ENCODE measurements around the gene CAPN12. TPM values are rescaled to one million over a fixed set of nuclear protein-coding genes. Genes with fewer than 3 reads are reported as not detected.

Gene CAPN12
- polyA plus RNA-seq, 1 donor from 2014 or later: 31.6 TPM

- Mint-ChIP-seq H3K9me3 (no peaks in the 10 kb centered on the region), H3K4me3 (peak overlapping the region in 1 of 4 donors; percentile 47), H3K27ac (no peak overlapping the region), H3K36me3 (no peaks in the 10 kb centered on the region), H3K27me3 (no peaks in the 10 kb centered on the region), H3K4me1 (peaks cover 5 to 10% (median 7%) of the 10 kb centered on the region in 3 donors)
Measured at GRCh38 chr19:38726761-38727301, 17.4 kb downstream of the CAPN12 start.

DNA sequence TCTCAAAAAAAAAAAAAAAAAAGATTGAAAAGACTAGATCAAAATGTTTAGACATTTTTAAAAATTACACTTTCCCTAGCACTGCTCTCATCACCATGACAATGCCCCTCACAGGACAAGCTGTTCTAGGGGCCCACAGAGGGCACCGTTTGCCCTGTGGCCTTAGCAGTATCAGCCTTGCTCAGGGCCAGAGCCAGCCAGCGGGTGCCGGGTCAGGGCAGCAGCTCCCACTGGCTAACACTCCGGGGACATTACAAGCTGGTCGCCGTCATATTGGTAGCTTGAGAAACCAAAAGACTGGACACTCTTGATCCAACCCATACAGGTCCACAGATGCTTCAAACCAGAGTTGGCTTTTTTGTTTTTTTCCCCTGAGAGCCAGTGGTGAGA is 18.0 kb downstream of the CAPN12 start:
- Mint-ChIP-seq H3K27ac (peak overlapping the region in 1 of 3 donors; percentile 81), H3K4me3 (no peak overlapping the region), H3K36me3 (no peaks in the 10 kb centered on the region), H3K9me3 (no peaks in the 10 kb centered on the region), H3K27me3 (no peaks in the 10 kb centered on the region), H3K4me1 (peaks cover 5 to 7% (median 7%) of the 10 kb centered on the region in 3 donors)

- Mint-ChIP-seq H3K27me3 (no peaks in the 10 kb centered on the region), H3K4me3 (no peak overlapping the region), H3K27ac (peak overlapping the region in 1 of 3 donors; percentile 81), H3K9me3 (no peaks in the 10 kb centered on the region), H3K36me3 (no peaks in the 10 kb centered on the region), H3K4me1 (peaks cover 5 to 7% (median 7%) of the 10 kb centered on the region in 3 donors)
Measured at GRCh38 chr19:38725469-38726283, 18.6 kb downstream of the CAPN12 start.

DNA sequence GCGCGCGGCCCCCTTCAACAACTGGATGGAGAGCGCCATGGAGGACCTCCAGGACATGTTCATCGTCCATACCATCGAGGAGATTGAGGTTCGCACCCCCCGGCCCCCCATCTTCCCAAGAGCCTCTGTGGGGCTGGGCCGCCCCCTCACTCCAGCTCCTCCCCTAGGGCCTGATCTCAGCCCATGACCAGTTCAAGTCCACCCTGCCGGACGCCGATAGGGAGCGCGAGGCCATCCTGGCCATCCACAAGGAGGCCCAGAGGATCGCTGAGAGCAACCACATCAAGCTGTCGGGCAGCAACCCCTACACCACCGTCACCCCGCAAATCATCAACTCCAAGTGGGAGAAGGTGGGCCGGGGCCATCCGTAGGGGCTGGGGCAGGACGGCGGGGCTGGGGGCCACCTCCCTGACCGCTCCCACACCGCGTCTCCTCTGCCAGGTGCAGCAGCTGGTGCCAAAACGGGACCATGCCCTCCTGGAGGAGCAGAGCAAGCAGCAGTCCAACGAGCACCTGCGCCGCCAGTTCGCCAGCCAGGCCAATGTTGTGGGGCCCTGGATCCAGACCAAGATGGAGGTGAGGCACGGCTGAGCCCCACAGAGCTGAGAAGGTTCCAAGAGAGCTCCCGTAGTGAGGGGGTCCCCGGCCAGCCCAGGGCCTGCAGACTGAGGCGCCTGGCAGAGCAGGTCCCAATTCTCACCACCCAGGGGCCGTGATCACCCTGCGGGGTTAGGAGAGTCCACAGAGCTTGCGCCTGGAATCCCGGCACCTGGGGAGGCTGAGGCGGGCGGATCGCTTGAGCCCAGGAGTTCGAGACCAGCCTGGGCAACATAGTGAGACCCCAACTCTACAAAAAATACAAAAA is 20.1 kb downstream of the CAPN12 start:
- Mint-ChIP-seq H3K27me3 (no peaks in the 10 kb centered on the region), H3K4me3 (no peak overlapping the region), H3K27ac (no peak overlapping the region), H3K9me3 (no peaks in the 10 kb centered on the region), H3K4me1 (no peaks in the 10 kb centered on the region), H3K36me3 (no peaks in the 10 kb centered on the region)

GRCh38 chr19:38723606-38723965 is 20.7 kb downstream of the CAPN12 start:
- no peaks in the 10 kb centered on the region for H3K9me3 Mint-ChIP-seq
- no peaks in the 10 kb centered on the region for H3K27me3 Mint-ChIP-seq
- no peaks in the 10 kb centered on the region for H3K4me1 Mint-ChIP-seq
- no peak overlapping the region for H3K27ac Mint-ChIP-seq
- no peaks in the 10 kb centered on the region for H3K36me3 Mint-ChIP-seq
- no peak overlapping the region for H3K4me3 Mint-ChIP-seq

GRCh38 chr19:38722947-38723605 is 21.2 kb downstream of the CAPN12 start:
- H3K27me3 Mint-ChIP-seq: no peaks in the 10 kb centered on the region
- no peaks in the 10 kb centered on the region for H3K9me3 Mint-ChIP-seq
- H3K4me1 Mint-ChIP-seq: no peaks in the 10 kb centered on the region
- H3K36me3 Mint-ChIP-seq: no peaks in the 10 kb centered on the region
- no peak overlapping the region for H3K27ac Mint-ChIP-seq
- H3K4me3 Mint-ChIP-seq: no peak overlapping the region

DNA sequence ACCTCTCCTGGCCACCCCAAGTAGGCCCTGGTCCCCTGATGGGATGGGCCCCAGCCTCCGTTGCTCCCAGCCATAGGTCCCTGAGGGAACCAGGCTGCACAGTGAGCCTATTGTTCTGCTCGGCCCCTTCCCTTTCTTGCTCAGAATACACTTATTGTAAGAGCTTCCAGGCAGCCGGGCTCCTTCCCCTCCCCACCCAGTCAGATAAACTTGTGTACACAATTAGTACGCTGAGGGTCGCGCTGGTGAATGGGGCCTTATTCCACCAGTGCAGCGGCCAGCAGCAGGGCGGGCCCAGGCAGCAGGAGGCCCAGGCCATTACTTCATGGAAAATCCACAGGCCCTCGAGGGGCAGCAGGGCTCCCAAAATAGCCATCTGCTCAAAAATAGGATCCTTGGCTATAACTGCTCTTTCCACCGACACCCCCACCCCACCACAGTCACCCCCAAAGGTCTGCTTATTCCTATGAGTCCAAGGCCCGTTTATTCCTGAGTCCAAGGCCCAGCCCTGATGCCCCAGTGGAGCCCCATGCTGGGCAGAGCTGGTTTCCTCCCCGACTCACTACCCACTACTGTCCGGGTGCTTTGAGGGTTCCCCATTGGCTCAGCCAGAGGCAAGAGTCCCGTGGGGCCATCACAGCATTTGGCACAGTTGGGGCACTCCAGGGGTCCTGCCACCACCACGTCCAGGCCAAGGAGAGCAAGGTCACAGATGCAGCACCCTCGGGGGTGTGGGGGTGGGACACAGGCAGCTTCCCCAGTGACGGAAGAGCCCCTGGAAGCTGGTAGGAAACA is 22.1 kb downstream of the CAPN12 start:
- Mint-ChIP-seq H3K9me3 (no peaks in the 10 kb centered on the region), H3K4me1 (no peaks in the 10 kb centered on the region), H3K27me3 (no peaks in the 10 kb centered on the region), H3K4me3 (no peak overlapping the region), H3K36me3 (no peaks in the 10 kb centered on the region), H3K27ac (peak overlapping the region in 1 of 3 donors; percentile 86)

DNA sequence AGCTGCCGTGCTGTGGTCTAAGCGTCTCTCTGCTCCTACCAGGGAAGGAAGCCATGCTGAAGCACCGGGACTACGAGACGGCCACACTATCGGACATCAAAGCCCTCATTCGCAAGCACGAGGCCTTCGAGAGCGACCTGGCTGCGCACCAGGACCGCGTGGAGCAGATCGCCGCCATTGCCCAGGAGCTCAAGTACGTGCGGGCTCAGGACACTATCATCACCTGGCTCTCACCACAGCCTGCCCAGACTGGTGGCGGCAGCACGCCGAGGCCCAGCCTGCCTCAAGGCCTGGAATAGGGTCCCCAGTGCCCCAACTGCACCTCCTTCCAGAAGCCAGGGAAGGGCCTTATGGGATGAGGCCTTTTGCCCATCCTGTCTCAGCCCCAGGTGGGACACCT is 22.8 kb downstream of the CAPN12 start:
- no peaks in the 10 kb centered on the region for H3K36me3 Mint-ChIP-seq
- no peaks in the 10 kb centered on the region for H3K4me1 Mint-ChIP-seq
- H3K27ac Mint-ChIP-seq: no peak overlapping the region
- H3K27me3 Mint-ChIP-seq: no peaks in the 10 kb centered on the region
- H3K9me3 Mint-ChIP-seq: no peaks in the 10 kb centered on the region
- no peak overlapping the region for H3K4me3 Mint-ChIP-seq

- no peak overlapping the region for H3K27ac Mint-ChIP-seq
- H3K9me3 Mint-ChIP-seq: no peaks in the 10 kb centered on the region
- no peaks in the 10 kb centered on the region for H3K4me1 Mint-ChIP-seq
- H3K27me3 Mint-ChIP-seq: no peaks in the 10 kb centered on the region
- H3K4me3 Mint-ChIP-seq: no peak overlapping the region
- no peaks in the 10 kb centered on the region for H3K36me3 Mint-ChIP-seq
Measured at GRCh38 chr19:38720559-38721236, 23.6 kb downstream of the CAPN12 start.

DNA sequence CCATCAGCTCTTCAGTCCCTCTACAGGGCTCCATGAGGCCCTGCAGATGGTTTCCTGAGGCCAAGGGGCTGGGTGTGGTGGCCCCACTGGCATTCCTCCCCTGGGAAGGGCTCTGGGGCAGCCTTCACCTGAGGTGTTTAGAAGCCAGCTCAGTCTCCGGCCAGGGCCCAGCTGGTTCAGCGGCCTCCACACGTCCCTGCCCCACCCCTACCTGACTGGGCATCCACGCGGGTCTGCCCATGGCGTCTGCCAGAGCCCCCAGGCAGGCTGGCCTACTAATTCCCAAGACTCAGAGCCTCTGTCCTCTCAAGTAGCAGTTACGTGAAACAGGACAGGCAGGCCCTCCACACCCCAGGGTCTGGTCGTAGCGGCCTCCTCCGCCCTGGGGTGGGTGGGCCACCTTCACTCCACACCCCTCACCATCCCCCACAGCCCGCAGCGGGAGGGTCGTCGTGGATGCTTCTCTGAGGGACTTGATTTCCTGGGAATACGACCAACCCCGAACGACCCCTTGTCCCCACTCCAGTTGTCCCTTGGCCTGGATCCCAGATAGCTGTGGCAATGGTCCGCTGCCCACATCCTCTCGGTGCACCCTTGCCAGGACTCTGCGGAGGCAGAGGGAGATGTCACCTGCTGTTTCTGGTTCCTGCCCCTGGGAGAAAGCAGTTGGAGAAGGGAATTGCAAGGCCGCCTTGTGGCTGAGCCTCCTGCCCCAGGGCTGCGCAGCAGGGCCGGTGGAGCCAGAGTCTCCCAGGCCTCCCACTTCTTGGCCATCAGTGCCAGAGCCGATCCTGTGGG is 24.3 kb downstream of the CAPN12 start:
- no peaks in the 10 kb centered on the region for H3K27me3 Mint-ChIP-seq
- no peaks in the 10 kb centered on the region for H3K4me1 Mint-ChIP-seq
- H3K4me3 Mint-ChIP-seq: no peak overlapping the region
- no peak overlapping the region for H3K27ac Mint-ChIP-seq
- no peaks in the 10 kb centered on the region for H3K36me3 Mint-ChIP-seq
- H3K9me3 Mint-ChIP-seq: no peaks in the 10 kb centered on the region

DNA sequence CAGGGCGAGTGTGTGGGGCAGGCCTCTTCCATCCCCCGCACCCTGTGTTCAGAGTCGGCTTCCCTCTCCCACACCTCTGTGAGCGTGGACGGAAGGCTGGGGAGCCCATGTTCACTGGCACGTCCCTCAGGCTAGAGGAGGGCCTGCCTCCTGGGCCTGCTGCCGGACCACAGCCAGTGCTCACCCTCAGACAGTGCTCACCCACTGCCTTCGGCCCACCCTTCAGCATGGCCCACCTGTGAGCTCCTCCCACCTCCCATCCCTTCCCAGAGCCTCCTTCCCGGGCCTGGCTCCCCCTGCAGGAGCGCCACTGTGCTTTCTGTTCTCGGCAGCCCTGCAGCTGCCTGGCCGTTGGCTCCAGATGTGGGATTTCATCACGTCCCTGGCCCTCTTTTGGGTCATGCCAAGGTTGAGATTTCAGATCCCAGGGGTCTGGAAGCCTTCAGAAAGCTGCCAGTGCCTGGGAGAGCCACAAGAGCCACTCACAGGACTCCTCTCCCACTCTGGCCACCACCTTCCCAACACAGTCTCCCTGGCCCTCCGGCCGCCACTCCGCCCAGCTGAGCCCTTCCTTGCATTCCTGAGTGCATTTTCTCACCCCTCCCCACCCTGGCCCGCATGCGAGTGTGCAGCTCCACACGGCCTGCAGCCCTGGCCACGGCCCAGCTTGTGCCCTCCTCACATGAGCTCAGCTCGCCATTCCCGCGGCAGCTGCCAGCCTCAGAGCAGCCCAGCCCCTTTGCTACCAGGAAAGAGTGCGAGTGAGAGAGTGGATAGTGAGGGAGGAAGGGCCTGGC is 25.3 kb downstream of the CAPN12 start:
- no peaks in the 10 kb centered on the region for H3K27me3 Mint-ChIP-seq
- H3K27ac Mint-ChIP-seq: peak overlapping the region in 1 of 3 donors; percentile 63
- H3K4me3 Mint-ChIP-seq: no peak overlapping the region
- no peaks in the 10 kb centered on the region for H3K36me3 Mint-ChIP-seq
- H3K4me1 Mint-ChIP-seq: no peaks in the 10 kb centered on the region
- no peaks in the 10 kb centered on the region for H3K9me3 Mint-ChIP-seq

DNA sequence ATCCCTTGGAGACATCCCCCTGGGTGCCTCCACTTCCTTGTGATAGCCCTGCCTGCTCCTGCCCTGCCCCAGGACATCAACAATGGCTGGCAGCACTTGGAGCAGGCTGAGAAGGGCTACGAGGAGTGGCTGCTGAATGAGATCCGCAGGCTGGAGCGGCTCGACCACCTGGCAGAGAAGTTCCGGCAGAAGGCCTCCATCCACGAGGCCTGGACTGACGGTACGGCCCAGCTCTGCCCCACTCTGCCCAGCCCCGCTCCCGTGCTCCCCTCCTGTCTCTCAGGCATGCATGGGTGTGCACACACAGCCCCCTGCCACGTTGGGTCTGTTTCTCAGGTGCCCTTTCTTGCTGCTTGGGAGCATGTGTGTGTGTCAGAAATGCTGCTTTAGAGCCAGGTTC is 26.4 kb downstream of the CAPN12 start:
- H3K9me3 Mint-ChIP-seq: no peaks in the 10 kb centered on the region
- no peak overlapping the region for H3K4me3 Mint-ChIP-seq
- H3K4me1 Mint-ChIP-seq: no peaks in the 10 kb centered on the region
- H3K27me3 Mint-ChIP-seq: no peaks in the 10 kb centered on the region
- H3K27ac Mint-ChIP-seq: no peak overlapping the region
- no peaks in the 10 kb centered on the region for H3K36me3 Mint-ChIP-seq

GRCh38 chr19:38717051-38717450 is 27.2 kb downstream of the CAPN12 start:
- Mint-ChIP-seq H3K4me3 (no peak overlapping the region), H3K36me3 (no peaks in the 10 kb centered on the region), H3K27me3 (no peaks in the 10 kb centered on the region), H3K4me1 (no peaks in the 10 kb centered on the region), H3K9me3 (no peaks in the 10 kb centered on the region), H3K27ac (peak overlapping the region in 1 of 3 donors; percentile 84)
